RCC 7860 (cell line): ENCODE data around the gene SLC43A1.
"Not testable (repeated sequence)": the region's sequence is repeated elsewhere in the genome, so short reads cannot be mapped to it uniquely, and the experiment has no call there.

Experiments
- DNase-seq: peaks from one replicate; pipeline ENCODE4 v3.0.0-alpha.2; 2015; ENCODE audit warnings: low spot score
- FAIRE-seq: peaks from 2 replicates; lab custom pipeline; 2012; peaks lifted over from hg19 to GRCh38; lab: Jason Lieb, UNC

The SLC43A1 gene

DNA sequence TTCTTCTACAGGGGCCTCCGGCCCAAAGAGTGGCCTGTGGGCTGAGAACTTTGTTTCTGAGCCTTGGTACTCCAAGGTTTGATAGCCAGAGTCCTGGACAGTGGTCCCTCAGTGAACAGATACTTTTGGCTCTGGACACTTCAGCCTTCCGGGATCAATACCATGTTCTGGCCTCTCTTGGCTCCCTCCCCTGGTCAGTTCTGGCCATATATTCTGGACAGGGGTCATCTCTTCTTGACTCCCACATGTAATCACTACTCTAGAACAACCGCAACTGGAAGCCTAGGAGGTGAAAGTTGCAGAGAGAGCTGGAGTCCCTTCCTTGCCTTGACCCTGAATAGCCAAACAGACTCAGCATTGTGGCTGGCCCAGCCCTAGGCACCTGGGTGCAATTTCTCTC is 52.9 kb downstream of the SLC43A1 start:
- no peak for FAIRE-seq
- no peak for DNase-seq

GRCh38 chr11:57461841-57462489 is 53.5 kb downstream of the SLC43A1 start:
- DNase-seq (no peak), FAIRE-seq (no peak)

DNA sequence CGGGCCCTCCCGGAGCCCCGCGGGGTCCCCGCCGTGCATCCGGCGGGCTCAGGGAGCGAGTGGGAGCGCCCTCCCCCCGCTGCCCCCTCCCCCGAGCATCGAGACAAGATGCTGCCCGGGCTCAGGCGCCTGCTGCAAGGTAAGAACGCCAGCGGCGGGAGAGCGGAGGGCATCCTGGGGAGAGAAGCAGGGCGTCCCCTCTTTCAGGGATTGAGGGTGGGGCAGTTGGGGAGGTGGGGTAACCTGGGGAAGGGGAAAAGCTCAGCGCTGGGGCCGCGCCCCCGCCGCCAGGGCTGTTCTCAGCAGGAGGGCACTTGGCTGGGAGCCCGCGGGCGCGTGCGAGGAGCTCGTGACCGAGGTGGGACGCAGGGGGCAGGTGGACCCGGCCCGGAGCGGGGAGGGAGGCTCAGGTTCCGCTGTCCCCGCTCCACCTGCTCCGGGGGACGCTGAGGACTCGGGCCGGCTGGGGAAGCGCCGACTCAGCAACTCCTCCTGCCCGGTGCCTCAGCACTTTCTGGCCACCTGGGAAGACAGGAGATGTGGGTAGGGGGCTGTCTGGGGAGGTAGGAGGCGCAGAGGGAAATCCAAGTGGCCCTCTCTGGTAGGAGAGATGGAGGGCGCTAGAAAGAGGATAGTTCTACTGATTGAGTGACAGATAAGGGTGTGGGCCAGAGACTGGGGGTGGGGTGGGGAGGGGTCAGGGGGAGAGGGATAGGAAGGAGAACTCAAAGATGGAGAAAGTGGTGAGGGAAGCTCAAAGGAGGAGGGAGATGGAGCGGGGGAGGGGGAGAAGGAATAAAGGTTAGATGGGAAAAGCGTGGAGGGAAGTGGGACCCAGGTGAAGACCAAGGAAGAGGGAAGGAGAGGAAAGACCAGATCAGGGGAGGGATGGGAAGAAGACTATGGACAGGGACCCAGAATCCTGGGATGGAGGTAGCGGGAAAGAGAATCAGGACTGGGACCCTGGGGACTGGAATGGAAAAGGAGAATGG is 54.4 kb downstream of the SLC43A1 start:
- DNase-seq = no peak

GRCh38 chr11:57460022-57460757 is 55.3 kb downstream of the SLC43A1 start, which contains the start of gene RTN4RL2:
RTN4RL2 (plus strand) TSS chr11:57460528; CDS start chr11:57460866, 338 bp downstream.
- FAIRE-seq = no peak
- DNase-seq = peak; percentile 43

More for the DNA sequence above, 54.4 kb downstream of the SLC43A1 start:
- no peak for FAIRE-seq

DNA sequence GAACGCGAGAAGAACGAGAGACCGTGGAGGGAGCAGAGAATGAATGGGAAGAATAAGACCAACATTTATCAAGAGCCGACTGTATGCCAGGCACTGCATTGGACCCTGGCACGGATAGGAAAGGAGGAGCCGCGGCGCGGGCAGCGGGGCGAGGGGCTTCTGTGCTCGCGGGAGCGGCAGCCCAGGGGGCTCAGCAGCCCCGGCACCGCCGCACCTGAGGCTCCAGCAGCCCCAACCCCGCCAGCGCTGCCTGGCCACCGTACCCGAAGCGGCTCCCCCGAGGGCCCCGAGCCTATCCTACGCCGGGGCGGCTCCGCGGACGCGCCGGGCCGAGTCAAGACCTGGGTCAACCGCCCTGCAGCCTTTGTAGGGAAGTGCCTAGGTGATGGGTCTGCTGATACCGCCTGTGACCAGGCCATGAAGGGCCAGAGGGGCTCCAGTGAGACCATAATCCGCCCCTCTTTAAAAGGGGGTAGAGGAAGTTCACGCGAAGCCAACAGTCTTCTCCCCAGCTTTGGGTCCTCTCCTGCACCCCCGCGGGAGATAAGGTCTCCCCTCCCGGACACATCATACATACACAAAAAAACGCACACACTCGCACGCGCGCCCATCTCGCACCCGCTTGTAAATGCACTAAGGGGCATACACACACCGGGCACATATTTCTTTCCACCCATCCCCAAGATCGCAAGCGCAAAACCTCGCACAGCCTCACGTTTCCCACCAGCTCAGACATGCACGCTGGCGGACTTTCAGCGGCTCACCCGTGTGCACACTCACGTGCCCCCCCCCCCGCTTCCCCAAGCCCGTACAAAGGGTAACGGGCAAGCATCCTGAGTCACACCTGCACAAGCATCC is 56.1 kb downstream of the SLC43A1 start:
- FAIRE-seq = no peak
- no peak for DNase-seq

DNA sequence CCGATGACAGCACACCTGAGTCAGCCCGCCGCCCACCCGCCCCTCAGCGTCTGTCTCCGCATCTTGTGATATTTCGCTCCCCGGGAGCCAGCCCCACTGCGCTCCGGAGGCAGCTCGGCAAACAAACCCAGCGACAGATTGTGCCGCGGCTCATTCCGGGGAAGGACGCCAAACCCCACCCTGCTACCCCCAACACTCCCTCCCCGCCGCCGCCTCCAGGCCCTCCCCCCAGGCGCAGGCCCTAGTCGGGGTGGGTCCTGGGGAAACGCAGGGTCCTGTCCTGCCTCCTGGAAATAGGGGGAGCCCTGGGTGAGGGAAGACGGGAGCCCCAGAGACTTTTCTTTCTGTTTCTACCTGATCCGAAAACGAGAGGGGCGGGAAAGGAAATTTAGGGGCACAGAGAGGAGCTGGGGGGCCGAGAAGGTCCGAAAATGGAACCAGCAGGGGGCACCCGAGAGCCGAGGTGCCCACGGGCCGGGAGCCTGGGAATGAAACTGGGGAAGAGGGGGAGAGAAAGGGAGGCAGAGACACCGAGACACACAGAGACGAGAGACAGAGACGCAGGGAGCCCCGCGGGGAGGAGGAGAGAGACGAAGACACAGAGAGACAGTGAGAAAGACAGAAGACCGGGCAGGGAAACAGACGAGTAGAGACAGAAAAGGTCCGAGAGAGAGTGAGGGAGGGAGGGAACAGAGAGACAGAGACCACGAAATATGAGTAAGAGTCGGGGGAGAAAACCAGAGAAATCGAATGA is 56.9 kb downstream of the SLC43A1 start:
- FAIRE-seq (no peak), DNase-seq (no peak)

DNA sequence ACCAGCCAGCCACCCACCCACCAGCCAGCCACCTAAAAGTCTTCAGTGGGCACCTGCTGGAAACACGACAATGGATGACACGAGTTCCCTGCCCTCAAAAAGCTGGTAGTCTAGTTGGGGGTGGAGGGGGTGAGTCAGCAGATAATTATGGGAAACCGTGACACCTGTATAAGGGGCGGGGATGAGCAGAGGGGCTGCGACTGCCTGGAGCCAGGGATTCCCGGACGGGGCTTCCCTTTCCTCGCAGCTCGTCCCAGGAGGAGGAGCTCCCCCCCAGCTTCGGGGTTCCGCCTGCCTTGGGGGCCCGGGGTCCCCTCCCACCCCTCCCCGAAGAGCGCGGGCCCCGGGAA is 57.5 kb downstream of the SLC43A1 start:
- DNase-seq = no peak
- FAIRE-seq = no peak

- no peak for DNase-seq
Observed at GRCh38 chr11:57457643-57458023, 57.9 kb downstream of the SLC43A1 start.

GRCh38 chr11:57456960-57457642 is 58.4 kb downstream of the SLC43A1 start:
- DNase-seq = peak; percentile 56

More at GRCh38 chr11:57457643-57458023, 57.9 kb downstream of the SLC43A1 start:
- no peak for FAIRE-seq

GRCh38 chr11:57453543-57454177 is 61.8 kb downstream of the SLC43A1 start:
- FAIRE-seq (no peak), DNase-seq (no peak)

More at GRCh38 chr11:57456960-57457642, 58.4 kb downstream of the SLC43A1 start:
- FAIRE-seq = no peak

DNA sequence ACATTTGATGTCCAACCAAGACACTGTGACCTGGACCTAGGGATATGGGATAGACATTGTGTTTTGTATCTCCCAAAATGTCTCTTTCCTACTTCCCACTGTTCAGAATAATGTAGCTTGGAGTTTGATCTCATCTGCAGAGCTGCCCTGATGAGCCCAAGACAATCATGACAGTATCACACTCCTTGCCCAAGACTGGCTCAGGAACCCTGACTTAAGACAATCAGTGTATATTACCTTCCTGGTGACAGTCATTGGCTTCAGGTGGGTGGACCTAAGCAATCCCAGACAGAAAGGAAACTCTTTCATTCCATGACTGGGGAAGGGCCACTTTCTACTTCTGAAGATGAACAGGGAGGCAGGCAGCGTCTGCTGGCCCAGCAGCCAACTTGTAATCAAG is 69.4 kb downstream of the SLC43A1 start:
- no peak for DNase-seq
- FAIRE-seq = no peak

DNA sequence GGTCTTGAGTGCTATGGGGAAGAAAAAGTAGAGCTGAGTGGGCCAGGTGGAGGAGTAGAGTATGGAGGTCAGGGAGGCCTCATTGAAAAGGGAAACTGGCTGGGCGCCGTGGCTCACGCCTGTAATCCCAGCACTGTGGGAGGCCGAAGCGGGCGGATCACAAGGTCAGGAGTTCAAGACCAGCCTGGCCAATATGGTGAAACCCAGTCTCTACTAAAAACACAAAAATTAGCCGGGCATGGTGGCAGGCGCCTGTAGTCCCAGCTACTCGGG is 70.4 kb downstream of the SLC43A1 start:
- not testable (repeated sequence) for DNase-seq, FAIRE-seq

DNA sequence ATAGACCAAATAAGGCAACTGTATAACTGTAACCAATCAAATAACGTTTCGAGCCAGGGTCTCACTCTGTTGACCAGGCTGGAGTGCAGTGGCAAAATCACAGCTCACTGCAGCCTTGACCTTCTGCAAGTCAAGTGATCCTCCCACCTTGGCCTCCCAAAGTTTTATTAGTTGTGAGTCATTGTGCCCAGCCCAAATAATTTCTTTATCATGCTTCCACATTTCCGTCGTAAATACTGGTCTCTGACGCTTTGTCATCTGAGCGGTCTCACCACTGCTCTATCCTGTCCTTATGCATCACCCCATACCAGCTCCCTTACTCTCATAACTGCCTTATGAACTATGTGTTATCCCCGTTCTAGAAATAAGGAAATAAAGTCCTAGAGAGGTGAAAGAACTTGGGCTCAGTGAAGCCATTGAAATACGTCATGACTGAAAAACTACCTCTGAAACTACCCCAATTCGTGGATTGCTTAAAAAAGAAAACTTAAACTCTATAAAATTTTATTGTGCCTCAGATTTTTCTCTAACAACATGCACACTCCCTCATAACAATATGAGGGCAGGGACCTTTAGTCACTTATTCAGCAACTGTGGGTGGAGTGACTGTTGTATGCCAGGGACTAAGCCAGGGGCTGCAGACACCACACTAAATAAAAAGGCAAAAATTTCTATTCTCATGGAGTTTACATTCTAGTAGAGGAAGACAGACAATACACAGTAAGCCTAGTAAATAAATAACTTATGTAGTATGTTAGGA is 71.0 kb downstream of the SLC43A1 start:
- FAIRE-seq = no peak

GRCh38 chr11:57440744-57441414 is 74.6 kb downstream of the SLC43A1 start:
- no peak for DNase-seq
- no peak for FAIRE-seq

More for the DNA sequence above, 71.0 kb downstream of the SLC43A1 start:
- no peak for DNase-seq

- no peak for DNase-seq
- FAIRE-seq = no peak
Observed at GRCh38 chr11:57439786-57440185, 75.7 kb downstream of the SLC43A1 start.

- FAIRE-seq = no peak
Observed at GRCh38 chr11:57438345-57439285, 76.9 kb downstream of the SLC43A1 start.

More at GRCh38 chr11:57438345-57439285, 76.9 kb downstream of the SLC43A1 start:
- DNase-seq = no peak
